Parathyroid adenoma (tissue), 2 donors: Measurements from ENCODE around the gene XXYLT1.

Experiments used
- H2AFZ ChIP-seq: fragments of 300-600 bp; sonication (generic); one replicate; pipeline ENCODE4 v1.7.0; 2017; ENCODE audit warnings: antibody characterized with exemption, mild to moderate bottlenecking
- H3K27ac ChIP-seq: fragments of 300-600 bp; sonication (generic); one replicate; pipeline ENCODE4 v1.7.0; 2017
- H3K27me3 ChIP-seq: fragments of 300-600 bp; sonication (generic); one replicate; pipeline ENCODE4 v1.7.0; 2017; ENCODE audit warnings: low read length; ENCODE audit not compliant: control insufficient read depth, insufficient read depth
- H3K36me3 ChIP-seq: fragments of 300-600 bp; sonication (generic); one replicate; pipeline ENCODE4 v1.7.0; 2017; ENCODE audit warnings: low read length; ENCODE audit not compliant: control insufficient read depth, insufficient read depth
- H3K4me1 ChIP-seq: fragments of 300-600 bp; sonication (generic); one replicate; pipeline ENCODE4 v1.7.0; 2017; ENCODE audit warnings: control low read depth
- H3K4me2 ChIP-seq: fragments of 300-600 bp; sonication (generic); one replicate; pipeline ENCODE4 v1.7.0; 2017; ENCODE audit warnings: low read length
- H3K4me3 ChIP-seq: fragments of 300-600 bp; sonication (generic); one replicate; pipeline ENCODE4 v1.7.0; 2017; ENCODE audit warnings: low read depth, low read length
- H3K79me2 ChIP-seq: fragments of 300-600 bp; sonication (generic); one replicate; pipeline ENCODE4 v1.7.0; 2017; ENCODE audit warnings: control low read depth
- H3K9ac ChIP-seq: fragments of 300-600 bp; sonication (generic); one replicate; pipeline ENCODE4 v1.7.0; 2017; ENCODE audit warnings: mild to moderate bottlenecking
- H3K9me3 ChIP-seq: fragments of 300-600 bp; sonication (generic); one replicate; pipeline ENCODE4 v1.7.0; 2017; ENCODE audit warnings: low read length; ENCODE audit not compliant: control insufficient read depth
- TF ChIP-seq, protein P1 (sequence below): fragments of 300-600 bp; sonication (generic); IDR thresholded peaks from one replicate; pipeline ENCODE4 v1.7.0; 2017; ENCODE audit warnings: antibody characterized with exemption, mild to moderate bottlenecking
- donor health status: primary hyperparathyroidism.

XXYLT1 gene

DNA sequence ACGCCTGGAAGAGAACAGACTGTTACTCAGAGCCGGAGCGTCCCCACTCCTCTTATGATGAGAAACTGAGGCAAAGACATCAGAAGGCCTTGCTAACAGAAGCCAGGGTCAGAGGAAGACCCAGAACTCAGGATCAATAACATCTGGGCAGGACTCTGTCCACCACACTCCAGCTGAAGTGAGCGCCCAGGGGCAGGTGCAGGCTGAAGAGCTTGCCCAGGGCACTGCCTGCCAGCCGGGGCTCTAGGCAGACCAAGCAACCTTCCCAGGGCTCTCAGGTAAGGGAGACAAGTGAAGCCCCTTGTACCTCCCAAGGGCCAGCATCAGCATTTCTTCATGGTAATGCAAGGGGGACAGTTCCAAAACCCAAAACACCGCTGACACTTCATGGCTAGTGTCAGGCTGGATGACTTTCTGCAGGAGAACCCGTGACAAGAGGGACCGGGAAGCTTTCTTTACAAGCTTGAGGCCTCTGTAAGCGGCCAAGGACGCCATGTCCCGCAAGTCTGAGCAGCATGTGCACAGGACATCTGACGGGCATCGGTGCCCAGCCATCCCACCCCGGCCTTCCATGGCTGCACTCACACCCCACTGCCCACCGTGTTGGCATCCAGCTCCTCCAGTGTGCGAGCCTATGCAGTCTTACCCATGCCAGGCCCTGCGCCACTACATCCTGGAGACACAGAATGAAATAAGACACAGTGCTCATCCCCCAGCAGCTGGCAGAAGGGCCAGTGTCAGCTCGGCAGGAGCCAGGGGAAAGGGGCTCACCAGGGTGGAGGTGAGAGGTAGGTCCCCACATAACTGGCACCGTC is 14.1 kb downstream of the XXYLT1 start:
- peaks cover 35% of the 10 kb centered on the region for H3K79me2 ChIP-seq
- H2AFZ ChIP-seq: no peak overlapping the region
- peak overlapping the region; percentile 89 for H3K27ac ChIP-seq
- TF ChIP-seq, protein P1, sequence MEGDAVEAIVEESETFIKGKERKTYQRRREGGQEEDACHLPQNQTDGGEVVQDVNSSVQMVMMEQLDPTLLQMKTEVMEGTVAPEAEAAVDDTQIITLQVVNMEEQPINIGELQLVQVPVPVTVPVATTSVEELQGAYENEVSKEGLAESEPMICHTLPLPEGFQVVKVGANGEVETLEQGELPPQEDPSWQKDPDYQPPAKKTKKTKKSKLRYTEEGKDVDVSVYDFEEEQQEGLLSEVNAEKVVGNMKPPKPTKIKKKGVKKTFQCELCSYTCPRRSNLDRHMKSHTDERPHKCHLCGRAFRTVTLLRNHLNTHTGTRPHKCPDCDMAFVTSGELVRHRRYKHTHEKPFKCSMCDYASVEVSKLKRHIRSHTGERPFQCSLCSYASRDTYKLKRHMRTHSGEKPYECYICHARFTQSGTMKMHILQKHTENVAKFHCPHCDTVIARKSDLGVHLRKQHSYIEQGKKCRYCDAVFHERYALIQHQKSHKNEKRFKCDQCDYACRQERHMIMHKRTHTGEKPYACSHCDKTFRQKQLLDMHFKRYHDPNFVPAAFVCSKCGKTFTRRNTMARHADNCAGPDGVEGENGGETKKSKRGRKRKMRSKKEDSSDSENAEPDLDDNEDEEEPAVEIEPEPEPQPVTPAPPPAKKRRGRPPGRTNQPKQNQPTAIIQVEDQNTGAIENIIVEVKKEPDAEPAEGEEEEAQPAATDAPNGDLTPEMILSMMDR: no peak
- H3K4me1 ChIP-seq: peaks cover 28% of the 10 kb centered on the region
- H3K4me2 ChIP-seq: no peak overlapping the region
- H3K36me3 ChIP-seq: no peaks in the 10 kb centered on the region
- H3K4me3 ChIP-seq: no peak overlapping the region
- H3K9ac ChIP-seq: no peak overlapping the region
- H3K27me3 ChIP-seq: no peaks in the 10 kb centered on the region
- no peaks in the 10 kb centered on the region for H3K9me3 ChIP-seq

DNA sequence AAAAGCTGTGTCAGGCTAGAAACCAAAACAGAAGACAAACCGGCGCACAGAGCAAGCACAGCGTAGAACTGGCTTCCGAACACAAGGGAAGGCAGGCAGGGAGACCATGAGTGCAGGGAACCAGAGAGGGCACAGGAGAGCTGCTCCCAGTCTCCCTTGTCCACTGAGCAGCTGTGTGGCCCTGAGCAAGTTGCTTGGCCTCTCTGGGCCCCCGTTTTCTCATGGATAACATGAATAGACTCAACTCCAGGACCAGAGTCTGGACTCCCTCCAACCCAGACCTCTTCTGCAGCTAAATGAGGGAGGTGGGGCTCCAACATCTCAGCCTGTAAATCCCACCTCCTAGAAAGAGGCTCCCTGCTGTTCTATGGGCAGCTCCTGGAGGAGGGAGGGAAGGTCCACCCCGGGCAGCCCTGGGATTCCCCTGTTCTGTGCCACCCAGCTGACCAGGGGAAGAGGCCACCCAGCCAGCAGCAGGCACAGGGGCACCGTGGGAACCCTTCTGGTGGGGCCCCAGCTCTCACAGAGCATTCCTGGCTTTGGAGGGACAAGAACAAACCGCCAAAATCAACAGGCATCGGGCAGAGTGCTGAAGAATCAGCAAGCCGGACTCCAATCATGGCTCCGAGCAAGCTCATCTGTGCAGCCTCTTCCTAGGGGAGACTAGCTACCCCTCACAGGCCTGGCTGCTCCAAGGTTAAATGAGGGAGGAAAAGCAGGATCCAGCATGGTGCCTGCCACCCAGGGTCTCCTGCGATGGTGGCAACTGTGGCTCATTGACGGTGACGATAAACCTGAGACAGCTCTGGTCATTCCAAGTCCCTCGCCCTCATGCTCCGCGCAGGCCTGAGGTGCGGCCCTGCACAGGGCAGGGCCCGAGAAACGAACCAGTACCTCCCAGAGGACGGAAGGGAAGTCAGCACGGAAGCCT is 15.1 kb downstream of the XXYLT1 start:
- Histone ChIP-seq H3K9me3 (no peaks in the 10 kb centered on the region), H3K4me3 (no peak overlapping the region), H3K36me3 (no peaks in the 10 kb centered on the region), H3K27me3 (no peaks in the 10 kb centered on the region), H2AFZ (no peak overlapping the region), H3K4me1 (peaks cover 28% of the 10 kb centered on the region), H3K79me2 (peaks cover 45% of the 10 kb centered on the region), H3K27ac (no peak overlapping the region), H3K9ac (no peak overlapping the region), H3K4me2 (no peak overlapping the region)
- TF ChIP-seq, protein P1: no peak

DNA sequence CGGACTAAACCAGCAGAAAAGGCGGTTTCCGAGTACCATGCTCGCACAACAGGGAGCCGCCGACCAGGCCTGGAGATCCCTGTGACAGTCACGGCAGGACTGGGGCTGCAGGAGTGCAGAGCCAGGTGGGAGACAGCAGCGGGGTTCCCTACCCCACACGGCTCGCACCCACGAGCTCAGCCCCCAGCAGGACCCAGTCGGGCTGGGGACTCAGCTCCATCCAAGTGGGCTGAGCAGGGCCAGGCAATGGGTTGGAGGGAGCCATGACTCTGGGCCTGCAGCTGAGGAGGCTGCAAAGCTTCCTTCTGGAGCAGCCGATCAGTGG is 15.8 kb downstream of the XXYLT1 start:
- Histone ChIP-seq H3K36me3 (no peaks in the 10 kb centered on the region), H3K4me1 (peaks cover 28% of the 10 kb centered on the region), H3K4me2 (no peak overlapping the region), H3K4me3 (no peak overlapping the region), H3K27me3 (no peaks in the 10 kb centered on the region), H3K27ac (no peak overlapping the region), H3K79me2 (peaks cover 45% of the 10 kb centered on the region), H3K9me3 (no peaks in the 10 kb centered on the region), H2AFZ (no peak overlapping the region), H3K9ac (no peak overlapping the region)
- TF ChIP-seq, protein P1: no peak

DNA sequence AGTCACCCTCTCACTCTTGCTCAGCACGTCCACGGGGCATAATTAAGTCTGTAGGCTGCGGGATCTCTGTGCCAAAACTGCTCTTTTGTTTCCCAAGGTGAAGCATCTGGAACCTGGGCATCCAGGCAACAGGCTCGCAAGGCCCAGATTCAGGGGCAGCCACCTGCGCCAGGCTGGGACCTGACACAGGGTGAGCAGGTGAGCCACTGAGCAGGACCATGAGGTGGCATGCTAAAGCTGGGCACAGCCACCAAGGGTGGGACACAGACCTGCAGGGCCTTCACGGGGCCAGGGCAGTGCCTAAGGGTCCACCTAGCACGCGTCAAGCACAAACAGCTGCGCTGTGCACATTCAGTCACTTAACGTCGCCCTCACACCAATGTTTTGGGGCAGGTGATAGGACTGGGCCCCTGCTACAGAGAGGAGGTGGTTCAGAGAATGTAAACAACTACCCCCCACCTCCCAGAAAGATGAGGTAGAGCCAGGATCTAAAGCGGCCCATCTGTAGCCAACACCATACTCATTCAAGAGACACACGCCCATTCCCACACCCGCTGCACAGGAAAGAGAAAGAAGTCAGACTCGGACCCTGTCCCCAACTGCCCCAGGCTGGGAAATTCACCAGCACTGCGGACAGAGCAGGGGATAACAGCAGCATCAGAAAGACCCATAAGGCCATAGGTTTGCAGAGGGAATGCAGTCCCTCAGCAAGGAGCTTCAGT is 16.3 kb downstream of the XXYLT1 start:
- TF ChIP-seq, protein P1: no peak
- H3K27ac ChIP-seq: no peak overlapping the region
- peaks cover 28% of the 10 kb centered on the region for H3K4me1 ChIP-seq
- H3K4me2 ChIP-seq: no peak overlapping the region
- H3K79me2 ChIP-seq: peaks cover 51% of the 10 kb centered on the region
- H3K9ac ChIP-seq: no peak overlapping the region
- H2AFZ ChIP-seq: no peak overlapping the region
- no peaks in the 10 kb centered on the region for H3K27me3 ChIP-seq
- H3K9me3 ChIP-seq: no peaks in the 10 kb centered on the region
- no peaks in the 10 kb centered on the region for H3K36me3 ChIP-seq
- H3K4me3 ChIP-seq: no peak overlapping the region
